HG03442 (cell line): ENCODE measurements around the gene TVP23B.
"Not testable (repeated sequence)": the region's sequence is repeated elsewhere in the genome, so short reads cannot be mapped to it uniquely, and the experiment has no call there.

Experiments
- ATAC-seq: cut with Tn5 transposase; IDR thresholded peaks from one replicate; pipeline ENCODE4 v1.9.1; 2021; ENCODE audit warnings: mild to moderate bottlenecking, moderate library complexity; ENCODE audit not compliant: unreplicated experiment

The TVP23B gene

GRCh38 chr17:18786890-18787289 is 5.9 kb downstream of the TVP23B start:
- not testable (repeated sequence) for ATAC-seq

- ATAC-seq: not testable (repeated sequence)
These were observed 10.4 kb downstream of the TVP23B start for GRCh38 chr17:18791402-18791801.

GRCh38 chr17:18794841-18795240 is 13.9 kb downstream of the TVP23B start:
- ATAC-seq: not testable (repeated sequence)

- not testable (repeated sequence) for ATAC-seq
These were observed 15.9 kb downstream of the TVP23B start for GRCh38 chr17:18796887-18797286.

GRCh38 chr17:18803458-18804245 is 22.7 kb downstream of the TVP23B start:
- not testable (repeated sequence) for ATAC-seq

- ATAC-seq: not testable (repeated sequence)
These were observed 34.9 kb downstream of the TVP23B start for GRCh38 chr17:18815924-18816323.

- ATAC-seq: not testable (repeated sequence)
These were observed 35.7 kb downstream of the TVP23B start for GRCh38 chr17:18816489-18817371.

- not testable (repeated sequence) for ATAC-seq
These were observed 40.4 kb downstream of the TVP23B start for GRCh38 chr17:18821430-18821829.

GRCh38 chr17:18827613-18828012 is 46.6 kb downstream of the TVP23B start:
- not testable (repeated sequence) for ATAC-seq

GRCh38 chr17:18848501-18848900 is 67.5 kb downstream of the TVP23B start:
- ATAC-seq: no peak

- ATAC-seq: no peak
These were observed 69.7 kb downstream of the TVP23B start for GRCh38 chr17:18850679-18851078.

GRCh38 chr17:18851201-18851600 is 70.2 kb downstream of the TVP23B start:
- ATAC-seq: no peak

GRCh38 chr17:18854956-18855355 is 74.0 kb downstream of the TVP23B start:
- ATAC-seq: no peak

GRCh38 chr17:18855831-18856569 is 75.0 kb downstream of the TVP23B start:
- peak; percentile 74 for ATAC-seq
